Natural killer cell treated with Interleukin-12 subunit alpha and Interleukin-12 subunit beta and Interleukin-15 and Interleukin-18, amount 100 ng/mL, for 72 hours (primary cell): Measurements from ENCODE around the gene KCNQ5. TPM values are rescaled to one million over a fixed set of nuclear protein-coding genes. Genes with fewer than 3 reads are reported as not detected.

ENCODE experiments used
- ATAC-seq, 2 donors: fragments of 150-1000 bp; cut with Tn5 transposase in 1 of 2; sonication (Bioruptor Pico), chemical (Tn5 transposase) in 1 of 2; 2 replicates each; pipeline ENCODE4 v1.10.0; 2021
- DNase-seq: peaks from one replicate; pipeline ENCODE4 v3.0.0; 2022; ENCODE audit warnings: low spot score
- H3K27ac Mint-ChIP-seq, 2 donors: 1 replicate in 1 of 2; 2 replicates in 1 of 2; pipeline ENCODE4 v1.8.0; 2022; ENCODE audit warnings: mixed read lengths in 2 of 2, mild to moderate bottlenecking in 1 of 2, moderate library complexity in 1 of 2
- H3K27me3 Mint-ChIP-seq, 2 donors: 1 replicate in 1 of 2; 2 replicates in 1 of 2; pipeline ENCODE4 v1.8.0; 2022; ENCODE audit warnings: mixed read lengths in 2 of 2
- H3K36me3 Mint-ChIP-seq: one replicate; pipeline ENCODE4 v1.8.0; 2022; ENCODE audit warnings: mixed read lengths
- H3K4me1 Mint-ChIP-seq, 2 donors: 1 replicate in 1 of 2; 2 replicates in 1 of 2; pipeline ENCODE4 v1.8.0; 2022; ENCODE audit warnings: low read depth in 2 of 2, mixed read lengths in 2 of 2, mild to moderate bottlenecking in 1 of 2
- H3K4me3 Mint-ChIP-seq: one replicate; pipeline ENCODE4 v1.8.0; 2022; ENCODE audit warnings: mixed read lengths
- H3K9me3 Mint-ChIP-seq: 2 replicates; pipeline ENCODE4 v1.8.0; 2022; ENCODE audit warnings: mixed read lengths
- total RNA-seq, 2 donors: library from RNA; stranded (reverse); gene quantifications; one replicate each; pipeline ENCODE4 v1.2.3, GENCODE V29; 2022

Gene KCNQ5
- total RNA-seq, 2 donors from 2014 or later: 3.8 to 13.3 TPM

DNA sequence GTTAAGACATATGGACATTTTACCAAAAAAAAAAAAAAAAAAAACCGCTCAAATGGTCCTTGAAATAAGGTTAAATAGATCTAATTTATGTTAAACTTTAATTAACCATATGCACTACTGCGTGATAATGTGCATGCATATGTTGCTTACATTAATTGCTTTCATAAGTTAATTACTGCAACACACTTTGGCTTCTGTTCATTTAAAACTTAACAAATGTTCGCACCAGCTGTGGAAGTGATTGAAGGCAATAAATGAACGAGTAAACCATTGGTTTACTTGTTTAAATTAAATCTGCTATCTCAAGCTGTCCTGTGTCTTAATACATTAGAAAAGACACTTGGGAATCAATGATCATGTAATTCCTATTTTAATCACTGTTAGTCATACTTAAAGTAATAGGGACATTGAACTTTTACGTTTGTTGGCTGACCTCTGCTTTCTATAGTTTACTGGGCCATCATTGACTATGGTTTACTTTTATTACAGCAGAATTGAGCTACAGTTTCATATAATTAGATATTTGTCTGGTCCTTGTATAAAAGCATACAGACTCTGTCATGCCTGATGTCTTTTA, 308.8 kb downstream of the KCNQ5 start:
- H3K4me3 Mint-ChIP-seq: no peak overlapping the region
- no peak for DNase-seq
- ATAC-seq: no peak
- H3K36me3 Mint-ChIP-seq: no peaks in the 10 kb centered on the region
- H3K27ac Mint-ChIP-seq: no peak overlapping the region
- no peaks in the 10 kb centered on the region for H3K27me3 Mint-ChIP-seq
- H3K4me1 Mint-ChIP-seq: peaks cover 4 to 5% of the 10 kb centered on the region in 2 donors
- H3K9me3 Mint-ChIP-seq: no peaks in the 10 kb centered on the region

DNA sequence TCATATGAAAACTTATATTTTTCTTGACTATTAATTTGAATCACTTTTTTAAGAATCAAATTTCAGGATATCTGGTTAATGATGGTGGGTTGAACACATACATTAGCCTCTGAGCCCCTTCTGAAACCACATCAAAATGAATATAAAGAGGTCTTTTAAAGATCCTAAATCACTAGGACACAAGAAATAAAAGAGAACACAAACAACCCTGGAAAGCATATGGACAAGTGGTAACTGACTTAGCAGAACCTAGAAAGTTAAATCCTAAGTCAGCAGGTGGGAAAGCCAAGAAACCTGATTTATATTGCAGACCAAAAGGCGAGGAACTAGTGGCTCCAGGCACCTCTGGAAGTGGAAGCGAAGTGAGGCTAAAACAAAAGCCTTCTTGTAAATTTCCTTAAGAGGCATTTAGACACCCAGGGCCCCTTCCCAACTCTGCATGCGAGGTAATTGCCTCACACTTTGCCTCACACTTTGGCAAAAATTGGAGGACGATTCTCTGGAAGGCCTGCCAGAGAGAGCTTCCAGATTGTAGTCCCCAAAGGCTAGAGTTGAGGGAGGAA, 309.5 kb downstream of the KCNQ5 start:
- H3K4me3 Mint-ChIP-seq: no peak overlapping the region
- no peaks in the 10 kb centered on the region for H3K27me3 Mint-ChIP-seq
- H3K36me3 Mint-ChIP-seq: no peaks in the 10 kb centered on the region
- H3K4me1 Mint-ChIP-seq: peaks cover 4 to 5% of the 10 kb centered on the region in 2 donors
- no peaks in the 10 kb centered on the region for H3K9me3 Mint-ChIP-seq
- no peak overlapping the region for H3K27ac Mint-ChIP-seq
- DNase-seq: no peak
- no peak for ATAC-seq

DNA sequence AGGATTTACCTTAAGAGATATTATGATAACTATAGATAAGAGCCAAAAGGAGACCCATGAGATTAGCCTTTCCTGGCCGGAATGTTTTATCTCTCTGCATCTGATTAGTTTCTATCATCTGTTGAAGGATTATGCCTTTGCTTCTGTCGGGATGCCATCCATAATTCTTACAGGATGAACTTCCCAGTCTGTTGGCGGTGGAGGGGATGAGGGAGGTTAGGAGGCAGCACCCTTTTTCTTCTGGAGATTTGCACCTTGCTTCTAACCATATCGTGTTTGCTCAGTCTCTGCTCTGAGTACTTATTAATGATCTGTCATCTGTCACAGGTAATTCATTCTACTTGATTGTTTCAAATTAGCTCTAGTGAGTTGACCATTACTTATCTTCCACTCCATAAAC, 311.4 kb downstream of the KCNQ5 start:
- no peak overlapping the region for H3K27ac Mint-ChIP-seq

DNA sequence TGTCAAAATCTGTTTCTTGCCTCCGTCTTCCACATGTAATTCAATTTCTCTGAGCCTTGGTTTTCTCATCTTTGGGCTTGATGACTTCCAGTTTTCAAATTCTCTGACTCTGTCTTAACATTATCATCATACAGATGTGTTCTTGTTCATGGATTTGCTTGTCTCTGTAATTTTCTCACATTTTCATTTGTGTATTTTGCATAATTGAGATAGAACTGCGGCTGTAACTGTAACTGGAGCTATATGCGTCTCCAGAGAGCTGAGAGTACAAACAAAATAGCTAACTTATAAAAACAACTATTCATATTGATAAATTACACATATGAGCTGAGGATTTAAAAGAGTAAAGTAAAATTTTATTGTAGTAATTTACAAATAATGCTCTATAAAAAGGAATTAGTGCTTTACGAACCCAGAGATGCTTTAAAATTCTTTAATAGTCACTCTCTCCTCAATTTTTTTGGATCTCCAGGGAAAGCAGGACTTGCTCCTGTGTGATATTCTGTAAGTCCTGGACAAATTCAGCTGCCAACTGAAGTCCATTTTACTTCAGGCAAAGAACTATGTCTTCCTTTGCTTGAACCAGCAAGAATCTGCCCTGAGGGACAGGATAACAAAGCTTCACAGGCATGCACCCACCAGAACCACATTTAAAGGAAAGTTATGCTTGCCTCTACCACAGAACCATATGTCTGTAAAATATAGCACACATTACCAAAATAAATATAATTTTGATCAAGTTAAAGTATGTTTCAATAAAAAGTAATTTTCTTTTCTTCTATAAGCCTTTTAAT, 315.1 kb downstream of the KCNQ5 start:
- Mint-ChIP-seq H3K4me3 (no peak overlapping the region), H3K36me3 (no peaks in the 10 kb centered on the region), H3K9me3 (no peaks in the 10 kb centered on the region), H3K27me3 (no peaks in the 10 kb centered on the region), H3K4me1 (peaks cover 4 to 10% of the 10 kb centered on the region in 2 donors), H3K27ac (no peak overlapping the region)
- ATAC-seq (no peak), DNase-seq (no peak)

More for the DNA sequence above, 311.4 kb downstream of the KCNQ5 start:
- peaks cover 4 to 5% of the 10 kb centered on the region in 2 donors for H3K4me1 Mint-ChIP-seq
- no peak overlapping the region for H3K4me3 Mint-ChIP-seq
- H3K9me3 Mint-ChIP-seq: no peaks in the 10 kb centered on the region
- H3K36me3 Mint-ChIP-seq: no peaks in the 10 kb centered on the region
- DNase-seq: no peak
- no peak for ATAC-seq
- no peaks in the 10 kb centered on the region for H3K27me3 Mint-ChIP-seq

DNA sequence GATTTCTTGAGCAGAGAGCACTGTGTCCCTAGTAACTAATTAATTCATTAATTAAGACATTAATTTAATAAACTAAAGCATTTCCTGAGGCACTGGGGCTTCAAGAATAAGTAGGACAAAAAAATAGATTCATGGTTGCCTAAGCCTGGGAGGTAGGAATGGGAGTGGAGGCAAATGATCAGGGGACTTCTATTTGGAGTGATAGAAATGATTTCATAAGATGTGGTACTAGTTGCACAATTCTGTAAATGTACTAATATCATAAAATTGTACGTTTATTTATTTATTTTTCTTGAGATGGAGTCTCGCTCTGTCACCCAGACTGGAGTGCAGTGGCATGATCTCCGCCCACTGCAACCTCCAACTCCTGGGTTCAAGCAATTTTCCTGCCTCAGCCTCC, 316.2 kb downstream of the KCNQ5 start:
- no peak overlapping the region for H3K27ac Mint-ChIP-seq
- no peak overlapping the region for H3K4me3 Mint-ChIP-seq
- no peak for DNase-seq
- H3K36me3 Mint-ChIP-seq: no peaks in the 10 kb centered on the region
- no peaks in the 10 kb centered on the region for H3K27me3 Mint-ChIP-seq
- H3K9me3 Mint-ChIP-seq: no peaks in the 10 kb centered on the region
- ATAC-seq: no peak
- H3K4me1 Mint-ChIP-seq: peaks cover 4 to 10% of the 10 kb centered on the region in 2 donors

DNA sequence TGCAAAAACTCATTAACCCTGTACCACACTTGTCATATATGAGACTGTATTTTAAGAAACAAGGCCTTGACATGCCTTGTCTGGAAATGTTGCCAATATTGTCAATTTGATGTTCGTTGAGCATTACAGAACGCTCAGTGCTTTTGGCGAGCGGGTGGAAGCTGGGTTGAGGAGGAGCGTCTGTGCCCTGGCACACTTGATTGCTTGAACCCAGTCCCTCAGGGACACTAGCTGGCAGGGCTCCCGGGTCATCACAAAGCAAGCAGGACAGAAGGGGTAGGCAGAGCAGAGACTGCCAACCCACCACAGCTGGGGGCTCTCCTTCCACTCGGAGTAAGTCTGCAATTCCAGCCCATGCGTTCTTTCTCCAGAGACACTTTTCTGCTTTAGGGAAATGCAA, 317.1 kb downstream of the KCNQ5 start:
- Mint-ChIP-seq H3K9me3 (no peaks in the 10 kb centered on the region), H3K4me1 (peaks cover 3 to 9% of the 10 kb centered on the region in 2 donors), H3K36me3 (no peaks in the 10 kb centered on the region), H3K27ac (no peak overlapping the region), H3K4me3 (no peak overlapping the region), H3K27me3 (no peaks in the 10 kb centered on the region)
- ATAC-seq: no peak
- DNase-seq: no peak

DNA sequence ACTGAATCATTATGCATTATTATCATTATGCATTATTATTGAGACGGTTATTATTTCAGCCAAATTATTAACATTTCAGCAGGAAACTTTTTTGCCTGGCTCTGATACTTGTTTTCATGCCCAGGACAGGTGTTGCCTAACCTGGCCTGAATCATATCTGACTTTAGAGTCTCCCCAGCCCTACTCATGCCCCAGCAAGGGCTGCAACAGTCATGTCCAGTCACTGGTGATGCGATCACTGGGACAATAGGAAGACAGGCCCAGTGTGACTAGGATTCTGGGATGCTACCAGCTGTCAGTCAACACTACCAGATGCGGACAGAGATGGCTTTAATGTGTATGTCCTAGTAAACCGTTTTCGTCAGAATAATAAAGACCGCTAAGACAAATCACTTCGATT, 318.4 kb downstream of the KCNQ5 start:
- Mint-ChIP-seq H3K36me3 (no peaks in the 10 kb centered on the region), H3K27me3 (no peaks in the 10 kb centered on the region), H3K4me1 (peaks cover 0 to 5% of the 10 kb centered on the region in 2 donors), H3K9me3 (no peaks in the 10 kb centered on the region), H3K27ac (no peak overlapping the region), H3K4me3 (no peak overlapping the region)
- ATAC-seq (no peak), DNase-seq (no peak)

DNA sequence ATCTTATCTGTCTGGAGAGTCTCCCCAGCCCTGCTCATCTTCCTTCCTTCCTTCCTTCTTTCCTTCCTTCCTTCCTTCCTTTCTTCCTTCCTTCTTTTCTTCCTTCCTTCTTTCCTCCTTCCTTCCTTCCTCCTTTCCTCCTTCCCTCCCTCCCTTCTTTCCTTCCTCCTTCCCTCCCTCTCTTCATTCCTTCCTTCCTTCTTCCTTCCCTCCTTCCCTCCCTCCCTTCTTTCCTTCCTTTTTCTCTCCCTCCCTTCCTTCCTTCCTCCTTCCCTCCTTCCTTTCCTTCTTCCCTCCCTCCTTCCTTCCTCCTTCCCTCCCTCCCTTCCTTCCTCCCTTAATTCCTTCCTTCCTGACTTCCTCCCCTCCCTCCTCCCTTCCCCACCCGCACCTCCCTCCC, 319.4 kb downstream of the KCNQ5 start:
- no peaks in the 10 kb centered on the region for H3K27me3 Mint-ChIP-seq
- ATAC-seq: no peak
- H3K27ac Mint-ChIP-seq: no peak overlapping the region
- H3K9me3 Mint-ChIP-seq: no peaks in the 10 kb centered on the region
- no peak overlapping the region for H3K4me3 Mint-ChIP-seq
- H3K4me1 Mint-ChIP-seq: peaks cover 0 to 5% of the 10 kb centered on the region in 2 donors
- H3K36me3 Mint-ChIP-seq: no peaks in the 10 kb centered on the region
- DNase-seq: no peak

DNA sequence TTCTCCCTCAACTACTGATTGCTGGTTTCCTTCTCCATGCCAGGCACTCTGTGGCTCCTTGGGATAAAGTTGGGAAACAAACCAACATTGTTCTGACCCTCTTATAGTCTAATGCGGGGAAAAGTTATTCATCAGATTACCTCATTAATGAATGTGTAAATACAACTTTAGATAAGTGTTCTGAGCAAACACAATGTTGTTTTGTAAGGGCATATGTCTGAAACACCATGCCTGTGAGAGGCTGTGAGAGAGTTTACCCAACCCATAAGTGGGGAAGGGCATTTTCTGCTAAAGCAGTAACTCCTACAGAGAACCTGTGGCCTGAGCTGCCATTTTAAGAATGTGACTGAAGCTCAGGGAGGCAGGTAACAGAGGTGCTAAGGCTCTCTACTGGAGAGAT, 319.9 kb downstream of the KCNQ5 start:
- no peak for DNase-seq
- Mint-ChIP-seq H3K27ac (no peak overlapping the region), H3K4me1 (peaks cover 0 to 5% of the 10 kb centered on the region in 2 donors), H3K9me3 (no peaks in the 10 kb centered on the region), H3K36me3 (no peaks in the 10 kb centered on the region), H3K27me3 (no peaks in the 10 kb centered on the region), H3K4me3 (no peak overlapping the region)
- no peak for ATAC-seq

DNA sequence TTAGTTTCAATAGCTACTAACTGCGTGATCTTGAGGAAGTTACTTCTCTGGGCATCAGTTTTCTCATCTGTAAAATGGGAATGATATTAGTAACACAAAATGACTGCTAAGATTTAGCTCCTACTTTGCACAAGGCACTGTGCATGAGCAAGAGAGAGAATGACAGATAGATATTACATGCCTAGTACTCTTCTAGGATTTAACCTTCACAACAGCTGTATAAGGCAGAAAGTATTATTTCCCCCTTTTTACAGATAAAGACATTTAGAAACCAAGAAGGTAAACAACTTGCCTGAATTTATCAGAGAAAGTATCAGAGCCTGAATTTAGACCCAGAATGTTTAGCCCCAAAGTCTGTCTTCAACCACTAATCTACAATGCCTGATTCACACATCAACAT, 321.8 kb downstream of the KCNQ5 start:
- H3K27me3 Mint-ChIP-seq: no peaks in the 10 kb centered on the region
- no peak overlapping the region for H3K4me3 Mint-ChIP-seq
- no peak for ATAC-seq

DNA sequence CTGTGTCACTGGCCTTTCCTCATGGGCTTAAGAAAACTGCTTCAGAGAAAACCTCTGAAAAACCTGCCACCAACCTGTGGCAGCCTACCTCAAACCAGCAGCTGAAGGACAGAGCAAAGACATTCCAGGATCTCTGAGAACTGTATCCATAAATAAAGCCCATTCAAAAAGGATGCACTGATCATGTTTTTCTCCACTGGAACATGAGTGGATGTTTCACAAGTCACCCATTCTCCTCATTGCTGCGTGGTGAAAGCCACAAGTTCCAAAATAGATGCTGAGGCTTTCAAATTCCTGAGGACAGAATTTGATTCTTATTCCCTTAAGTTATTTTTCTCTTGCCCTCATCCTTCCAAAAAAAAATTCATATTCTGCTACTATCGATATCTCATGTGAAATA, 322.8 kb downstream of the KCNQ5 start:
- ATAC-seq: no peak
- H3K27me3 Mint-ChIP-seq: no peaks in the 10 kb centered on the region

More for the DNA sequence above, 321.8 kb downstream of the KCNQ5 start:
- Mint-ChIP-seq H3K36me3 (no peaks in the 10 kb centered on the region), H3K4me1 (peaks cover 0 to 5% of the 10 kb centered on the region in 2 donors), H3K9me3 (no peaks in the 10 kb centered on the region), H3K27ac (no peak overlapping the region)
- no peak for DNase-seq

DNA sequence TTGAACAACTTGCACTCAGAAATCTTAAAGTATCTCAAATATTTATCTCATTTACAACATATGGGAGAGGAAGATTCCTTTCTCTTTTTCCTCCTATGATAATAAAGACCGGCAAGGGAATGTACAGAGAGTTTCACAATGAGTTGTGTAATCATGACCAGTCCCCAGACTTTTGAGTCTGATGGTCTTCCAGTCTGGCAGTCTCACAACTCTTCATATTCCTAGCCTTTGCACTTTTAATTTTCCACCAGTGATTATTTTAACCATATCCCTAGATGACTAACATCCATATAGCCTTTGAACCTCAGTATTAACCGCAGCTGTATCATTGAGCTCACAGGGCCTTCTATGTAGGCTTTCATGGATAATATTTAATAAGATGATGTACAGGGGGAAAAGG, 324.9 kb downstream of the KCNQ5 start:
- no peak overlapping the region for H3K4me3 Mint-ChIP-seq
- H3K36me3 Mint-ChIP-seq: no peaks in the 10 kb centered on the region
- no peak for DNase-seq
- no peak overlapping the region for H3K27ac Mint-ChIP-seq
- H3K27me3 Mint-ChIP-seq: no peaks in the 10 kb centered on the region
- H3K9me3 Mint-ChIP-seq: no peaks in the 10 kb centered on the region
- peaks cover 0 to under 1% of the 10 kb centered on the region in 2 donors for H3K4me1 Mint-ChIP-seq
- ATAC-seq: no peak

More for the DNA sequence above, 322.8 kb downstream of the KCNQ5 start:
- H3K9me3 Mint-ChIP-seq: no peaks in the 10 kb centered on the region
- no peaks in the 10 kb centered on the region for H3K36me3 Mint-ChIP-seq
- no peak overlapping the region for H3K27ac Mint-ChIP-seq
- no peak for DNase-seq
- H3K4me1 Mint-ChIP-seq: peaks cover 0 to 5% of the 10 kb centered on the region in 2 donors
- no peak overlapping the region for H3K4me3 Mint-ChIP-seq

DNA sequence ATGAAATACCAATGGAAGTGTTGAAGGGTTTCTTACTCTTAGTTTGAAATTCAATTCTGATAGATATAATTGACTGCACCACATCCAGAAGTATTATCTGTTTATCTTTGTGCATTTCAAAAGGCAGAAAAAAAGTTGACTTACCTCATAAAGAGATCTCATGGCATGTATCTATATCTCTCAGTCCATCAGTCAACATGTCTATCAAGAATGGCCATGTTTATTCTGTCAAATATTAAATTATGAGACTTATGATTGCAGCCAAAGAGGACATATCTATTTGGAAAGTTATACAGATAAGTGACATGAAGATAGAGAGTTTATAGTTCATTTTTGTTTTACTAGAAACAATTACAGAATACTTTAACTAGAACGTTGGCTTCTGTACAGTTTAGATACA, 325.7 kb downstream of the KCNQ5 start:
- no peak overlapping the region for H3K27ac Mint-ChIP-seq
- H3K9me3 Mint-ChIP-seq: no peaks in the 10 kb centered on the region
- no peaks in the 10 kb centered on the region for H3K27me3 Mint-ChIP-seq
- DNase-seq (no peak), ATAC-seq (no peak)
- H3K4me3 Mint-ChIP-seq: no peak overlapping the region
- no peaks in the 10 kb centered on the region for H3K4me1 Mint-ChIP-seq
- no peaks in the 10 kb centered on the region for H3K36me3 Mint-ChIP-seq

DNA sequence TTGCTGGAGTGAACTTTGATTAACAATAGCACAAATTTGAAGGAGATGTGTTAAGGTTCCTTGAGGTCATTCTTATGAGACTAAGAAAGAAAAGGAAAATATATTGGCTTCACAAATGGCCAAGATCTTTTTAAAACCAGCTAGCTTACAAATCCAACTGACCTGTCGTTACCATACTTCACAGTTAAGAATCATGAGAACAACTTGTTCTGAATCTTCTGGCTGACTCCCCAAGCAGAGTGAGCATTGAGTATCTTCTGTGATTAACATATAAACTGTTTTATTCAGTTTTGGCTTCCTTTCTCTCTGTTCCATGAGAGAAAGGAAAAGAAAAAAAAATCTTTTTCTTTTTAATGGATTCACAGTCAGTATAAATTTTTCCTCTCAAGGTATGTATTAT, 326.3 kb downstream of the KCNQ5 start:
- no peak for ATAC-seq
- Mint-ChIP-seq H3K4me3 (no peak overlapping the region), H3K36me3 (no peaks in the 10 kb centered on the region), H3K27me3 (no peaks in the 10 kb centered on the region), H3K9me3 (no peaks in the 10 kb centered on the region), H3K27ac (no peak overlapping the region), H3K4me1 (no peaks in the 10 kb centered on the region)
- DNase-seq: no peak
